ENCODE measurements around the gene PCDHGA9.

The PCDHGA9 gene

GRCh38 chr5:141441571-141442170 is 39.1 kb downstream of the PCDHGA9 start:
- peaks cover 83% of the 10 kb centered on the region for H3K9me3 Mint-ChIP-seq
- no peak overlapping the region for H3K4me3 Mint-ChIP-seq
- TF ChIP-seq CTCF (IDR thresholded peaks at IDR 0.05; ENCODE audit: unreplicated experiment in 3 of 3), result no peak
- H3K27ac Mint-ChIP-seq, result no peak overlapping the region
- peaks cover 91% of the 10 kb centered on the region for H3K36me3 Mint-ChIP-seq (ENCODE audit: low read depth)
- H3K27me3 Mint-ChIP-seq (ENCODE audit: low read depth), result no peaks in the 10 kb centered on the region
- H3K4me1 Mint-ChIP-seq, result no peaks in the 10 kb centered on the region
